Testis (tissue), 2 donors: Measurements from ENCODE around the gene KCNB1.

ENCODE experiments used
- POLR2A ChIP-seq: fragments of 450-650 bp; IDR thresholded peaks from one replicate; pipeline ENCODE4 v1.6.1; 2017; ENCODE audit warnings: antibody characterized with exemption, mild to moderate bottlenecking, moderate library complexity
- TF ChIP-seq, protein P1 (sequence below), 3 experiments: fragments of 450-650 bp in 2 of 3; fragments of 200-600 bp in 1 of 3; sonication (generic) in 1 of 3; IDR thresholded peaks; one replicate each; pipeline ENCODE4 v1.5.1; 2016 to 2019; ENCODE audit warnings: antibody characterized with exemption in 3 of 3, mild to moderate bottlenecking in 2 of 3, moderate library complexity in 1 of 3

DNA sequence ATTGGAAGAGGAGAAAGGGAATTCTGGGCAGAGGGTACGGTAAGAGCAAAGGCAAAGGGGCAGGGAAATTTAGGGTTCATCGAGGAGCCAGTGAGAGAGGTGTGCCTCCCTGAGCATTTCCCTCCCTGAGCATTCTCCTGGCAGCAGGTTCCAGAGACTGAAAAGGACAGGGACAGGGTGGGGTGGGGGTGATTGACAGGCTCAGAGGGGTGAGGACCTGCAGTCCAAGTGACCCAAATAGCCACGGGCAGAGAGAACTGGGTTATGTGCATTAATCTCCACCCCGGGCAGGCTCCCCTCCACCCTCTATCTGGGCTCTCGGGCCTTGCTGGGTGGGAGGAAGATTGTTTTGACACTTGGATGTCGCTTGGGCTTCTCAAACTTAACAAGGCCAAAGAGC, 69.5 kb downstream of the KCNB1 start:
- TF ChIP-seq, protein P1, sequence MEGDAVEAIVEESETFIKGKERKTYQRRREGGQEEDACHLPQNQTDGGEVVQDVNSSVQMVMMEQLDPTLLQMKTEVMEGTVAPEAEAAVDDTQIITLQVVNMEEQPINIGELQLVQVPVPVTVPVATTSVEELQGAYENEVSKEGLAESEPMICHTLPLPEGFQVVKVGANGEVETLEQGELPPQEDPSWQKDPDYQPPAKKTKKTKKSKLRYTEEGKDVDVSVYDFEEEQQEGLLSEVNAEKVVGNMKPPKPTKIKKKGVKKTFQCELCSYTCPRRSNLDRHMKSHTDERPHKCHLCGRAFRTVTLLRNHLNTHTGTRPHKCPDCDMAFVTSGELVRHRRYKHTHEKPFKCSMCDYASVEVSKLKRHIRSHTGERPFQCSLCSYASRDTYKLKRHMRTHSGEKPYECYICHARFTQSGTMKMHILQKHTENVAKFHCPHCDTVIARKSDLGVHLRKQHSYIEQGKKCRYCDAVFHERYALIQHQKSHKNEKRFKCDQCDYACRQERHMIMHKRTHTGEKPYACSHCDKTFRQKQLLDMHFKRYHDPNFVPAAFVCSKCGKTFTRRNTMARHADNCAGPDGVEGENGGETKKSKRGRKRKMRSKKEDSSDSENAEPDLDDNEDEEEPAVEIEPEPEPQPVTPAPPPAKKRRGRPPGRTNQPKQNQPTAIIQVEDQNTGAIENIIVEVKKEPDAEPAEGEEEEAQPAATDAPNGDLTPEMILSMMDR (IDR thresholded peaks at IDR 0.05): no peak
- TF ChIP-seq POLR2A: no peak
